ENCODE results near the gene MRPS12. TPM values are rescaled to one million over a fixed set of nuclear protein-coding genes. Genes with fewer than 3 reads are reported as not detected.

MRPS12 gene
- total RNA-seq, 1 experiment from 2014 or later = 82.5 TPM

GRCh38 chr19:38907670-38908069, 23.1 kb upstream of the MRPS12 start:
- Mint-ChIP-seq H3K27me3 (ENCODE audit: insufficient read depth, unreplicated experiment) (no peaks in the 10 kb centered on the region), H3K36me3 (ENCODE audit: insufficient read depth, unreplicated experiment) (peaks cover 32% of the 10 kb centered on the region), H3K9me3 (ENCODE audit: unreplicated experiment) (no peaks in the 10 kb centered on the region), H3K4me3 (ENCODE audit: unreplicated experiment) (no peak overlapping the region), H3K27ac (ENCODE audit: unreplicated experiment) (no peak overlapping the region), H3K4me1 (ENCODE audit: low read depth, unreplicated experiment) (peaks cover 7% of the 10 kb centered on the region)
- CTCF ChIA-PET = interaction anchor here (1.9 kb wide), 1 partner anchor 23 kb away, joined by 4 read pairs; the partner anchor contains the start of genes MRPS12 and SARS2
- Histone ChIP-seq H3K4me1 (peaks cover 10% of the 10 kb centered on the region), H3K4me3 (ENCODE audit: low read depth, low read length) (no peak overlapping the region), H3K27me3 (replicated peaks; ENCODE audit: control insufficient read depth, insufficient read depth, low read length) (no peaks in the 10 kb centered on the region), H3K9me3 (no peaks in the 10 kb centered on the region; the same call in 1 of the 2 replicates), H3K36me3 (ENCODE audit: control insufficient read depth, insufficient read depth, low read length) (peaks cover 3% of the 10 kb centered on the region; the same call in 1 of the 2 replicates)
- intact Hi-C loops (cut with micrococcal nuclease; ENCODE audit: unreplicated experiment) = no loop called here
- DNase-seq = no peak
- no TSS peak for BruUV-seq (replicated peaks)
- no peak for TF ChIP-seq CTCF (IDR thresholded peaks at IDR 0.05; ENCODE audit: insufficient read depth in 1 of 2, low read depth in 1 of 2, low read length in 1 of 2, severe bottlenecking in 1 of 2, unreplicated experiment in 1 of 2)
- POLR2A ChIA-PET = interaction anchor here (0.5 kb wide), 1 partner anchor 297 kb away, joined by 10 read pairs; no protein-coding TSS in a partner anchor

GRCh38 chr19:38908911-38909310, 21.8 kb upstream of the MRPS12 start:
- CTCF ChIA-PET = no interaction called here
- Mint-ChIP-seq H3K36me3 (ENCODE audit: insufficient read depth, unreplicated experiment) (peaks cover 41% of the 10 kb centered on the region), H3K4me1 (ENCODE audit: low read depth, unreplicated experiment) (peaks cover 7% of the 10 kb centered on the region), H3K4me3 (ENCODE audit: unreplicated experiment) (no peak overlapping the region), H3K9me3 (ENCODE audit: unreplicated experiment) (no peaks in the 10 kb centered on the region), H3K27ac (ENCODE audit: unreplicated experiment) (no peak overlapping the region), H3K27me3 (ENCODE audit: insufficient read depth, unreplicated experiment) (no peaks in the 10 kb centered on the region)
- no peak for TF ChIP-seq CTCF (IDR thresholded peaks at IDR 0.05; ENCODE audit: insufficient read depth in 1 of 2, low read depth in 1 of 2, low read length in 1 of 2, severe bottlenecking in 1 of 2, unreplicated experiment in 1 of 2)
- Histone ChIP-seq H3K9me3 (no peaks in the 10 kb centered on the region; the same call in 1 of the 2 replicates), H3K36me3 (ENCODE audit: control insufficient read depth, insufficient read depth, low read length) (peaks cover 3% of the 10 kb centered on the region; the same call in 1 of the 2 replicates), H3K4me1 (peaks cover 10% of the 10 kb centered on the region), H3K27me3 (replicated peaks; ENCODE audit: control insufficient read depth, insufficient read depth, low read length) (no peaks in the 10 kb centered on the region), H3K4me3 (ENCODE audit: low read depth, low read length) (no peak overlapping the region)
- no peak for DNase-seq
- POLR2A ChIA-PET = no interaction called here
- intact Hi-C loops (cut with micrococcal nuclease; ENCODE audit: unreplicated experiment) = no loop called here
- BruUV-seq (replicated peaks) = no TSS peak

GRCh38 chr19:38910488-38910887, 20.3 kb upstream of the MRPS12 start:
- BruUV-seq (replicated peaks) = no TSS peak

More at GRCh38 chr19:38910488-38910887, 20.3 kb upstream of the MRPS12 start:
- no peaks in the 10 kb centered on the region for H3K4me1 Mint-ChIP-seq (ENCODE audit: low read depth, unreplicated experiment)
- CTCF ChIA-PET = no interaction called here
- intact Hi-C loops (cut with micrococcal nuclease; ENCODE audit: unreplicated experiment) = no loop called here
- no peak for TF ChIP-seq CTCF (IDR thresholded peaks at IDR 0.05; ENCODE audit: insufficient read depth in 1 of 2, low read depth in 1 of 2, low read length in 1 of 2, severe bottlenecking in 1 of 2, unreplicated experiment in 1 of 2)
- Histone ChIP-seq H3K4me1 (no peaks in the 10 kb centered on the region), H3K27me3 (replicated peaks; ENCODE audit: control insufficient read depth, insufficient read depth, low read length) (no peaks in the 10 kb centered on the region), H3K36me3 (ENCODE audit: control insufficient read depth, insufficient read depth, low read length) (peaks cover 3% of the 10 kb centered on the region), H3K4me3 (ENCODE audit: low read depth, low read length) (no peak overlapping the region), H3K9me3 (no peaks in the 10 kb centered on the region; the same call in 1 of the 2 replicates)
- no peaks in the 10 kb centered on the region for H3K9me3 Mint-ChIP-seq (ENCODE audit: unreplicated experiment)
- H3K27me3 Mint-ChIP-seq (ENCODE audit: insufficient read depth, unreplicated experiment) = no peaks in the 10 kb centered on the region
- peaks cover 33% of the 10 kb centered on the region for H3K36me3 Mint-ChIP-seq (ENCODE audit: insufficient read depth, unreplicated experiment)
- H3K4me3 Mint-ChIP-seq (ENCODE audit: unreplicated experiment) = no peak overlapping the region
- POLR2A ChIA-PET = no interaction called here
- DNase-seq = no peak
- peak overlapping the region; percentile 4 for H3K27ac Mint-ChIP-seq (ENCODE audit: unreplicated experiment)

Data from Caco-2 (cell line).